ENCODE measurements around the gene KATNAL2.
"Not testable (repeated sequence)": the region's sequence is repeated elsewhere in the genome, so short reads cannot be mapped to it uniquely, and the experiment has no call there.

- TF ChIP-seq, protein P1, sequence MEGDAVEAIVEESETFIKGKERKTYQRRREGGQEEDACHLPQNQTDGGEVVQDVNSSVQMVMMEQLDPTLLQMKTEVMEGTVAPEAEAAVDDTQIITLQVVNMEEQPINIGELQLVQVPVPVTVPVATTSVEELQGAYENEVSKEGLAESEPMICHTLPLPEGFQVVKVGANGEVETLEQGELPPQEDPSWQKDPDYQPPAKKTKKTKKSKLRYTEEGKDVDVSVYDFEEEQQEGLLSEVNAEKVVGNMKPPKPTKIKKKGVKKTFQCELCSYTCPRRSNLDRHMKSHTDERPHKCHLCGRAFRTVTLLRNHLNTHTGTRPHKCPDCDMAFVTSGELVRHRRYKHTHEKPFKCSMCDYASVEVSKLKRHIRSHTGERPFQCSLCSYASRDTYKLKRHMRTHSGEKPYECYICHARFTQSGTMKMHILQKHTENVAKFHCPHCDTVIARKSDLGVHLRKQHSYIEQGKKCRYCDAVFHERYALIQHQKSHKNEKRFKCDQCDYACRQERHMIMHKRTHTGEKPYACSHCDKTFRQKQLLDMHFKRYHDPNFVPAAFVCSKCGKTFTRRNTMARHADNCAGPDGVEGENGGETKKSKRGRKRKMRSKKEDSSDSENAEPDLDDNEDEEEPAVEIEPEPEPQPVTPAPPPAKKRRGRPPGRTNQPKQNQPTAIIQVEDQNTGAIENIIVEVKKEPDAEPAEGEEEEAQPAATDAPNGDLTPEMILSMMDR (conservative IDR thresholded peaks at IDR 0.05): not testable (repeated sequence)
- not testable (repeated sequence) for TF ChIP-seq EZH2 (IDR thresholded peaks at IDR 0.05; ENCODE audit: low read depth)
Measured at GRCh38 chr18:46969551-46969950, 52.1 kb downstream of the KATNAL2 start.

All from PC-9 (cell line).